Breast epithelium (tissue), 3 donors: ENCODE results near the gene MRFAP1.

ENCODE experiments used
- POLR2A ChIP-seq: fragments of 450-650 bp; IDR thresholded peaks from one replicate; pipeline ENCODE4 v1.6.1; 2016; ENCODE audit warnings: antibody characterized with exemption, mild to moderate bottlenecking, moderate library complexity
- POLR2AphosphoS5 ChIP-seq, 3 donors: sonication (generic); formaldehyde crosslinking; IDR thresholded peaks; one replicate each; pipeline ENCODE4 v1.6.1; 2017; ENCODE audit warnings: antibody characterized with exemption in 3 of 3
- TF ChIP-seq, protein P1 (sequence below), 3 donors: fragments of 450-650 bp; IDR thresholded peaks; one replicate each; pipeline ENCODE4 v1.5.1; 2016 to 2017; ENCODE audit warnings: antibody characterized with exemption in 3 of 3, mild to moderate bottlenecking in 3 of 3, moderate library complexity in 3 of 3

- TF ChIP-seq, protein P1, sequence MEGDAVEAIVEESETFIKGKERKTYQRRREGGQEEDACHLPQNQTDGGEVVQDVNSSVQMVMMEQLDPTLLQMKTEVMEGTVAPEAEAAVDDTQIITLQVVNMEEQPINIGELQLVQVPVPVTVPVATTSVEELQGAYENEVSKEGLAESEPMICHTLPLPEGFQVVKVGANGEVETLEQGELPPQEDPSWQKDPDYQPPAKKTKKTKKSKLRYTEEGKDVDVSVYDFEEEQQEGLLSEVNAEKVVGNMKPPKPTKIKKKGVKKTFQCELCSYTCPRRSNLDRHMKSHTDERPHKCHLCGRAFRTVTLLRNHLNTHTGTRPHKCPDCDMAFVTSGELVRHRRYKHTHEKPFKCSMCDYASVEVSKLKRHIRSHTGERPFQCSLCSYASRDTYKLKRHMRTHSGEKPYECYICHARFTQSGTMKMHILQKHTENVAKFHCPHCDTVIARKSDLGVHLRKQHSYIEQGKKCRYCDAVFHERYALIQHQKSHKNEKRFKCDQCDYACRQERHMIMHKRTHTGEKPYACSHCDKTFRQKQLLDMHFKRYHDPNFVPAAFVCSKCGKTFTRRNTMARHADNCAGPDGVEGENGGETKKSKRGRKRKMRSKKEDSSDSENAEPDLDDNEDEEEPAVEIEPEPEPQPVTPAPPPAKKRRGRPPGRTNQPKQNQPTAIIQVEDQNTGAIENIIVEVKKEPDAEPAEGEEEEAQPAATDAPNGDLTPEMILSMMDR (IDR thresholded peaks at IDR 0.05) = no peak
- no peak for TF ChIP-seq POLR2A
- no peak for TF ChIP-seq POLR2AphosphoS5 (IDR thresholded peaks at IDR 0.05)
These were observed 40.0 kb downstream of the MRFAP1 start for GRCh38 chr4:6680372-6681034.
